Peyer's patch (tissue), 4 donors: ENCODE data around the gene ZNF223. TPM values are rescaled to one million over a fixed set of nuclear protein-coding genes. Genes with fewer than 3 reads are reported as not detected.

ENCODE experiments used
- DNase-seq, 3 donors: peaks; one replicate each; pipeline ENCODE4 v3.0.0-alpha.2; 2017 to 2019
- H3K27ac ChIP-seq, 4 donors: fragments of 200-600 bp; sonication (generic); one replicate each; pipeline ENCODE4 v1.5.1; 2016 to 2019
- H3K27me3 ChIP-seq, 2 donors: fragments of 200-600 bp; sonication (generic); one replicate each; pipeline ENCODE4 v1.5.1; 2019
- H3K36me3 ChIP-seq, 3 donors: fragments of 200-600 bp; sonication (generic); one replicate each; pipeline ENCODE4 v1.5.1; 2016 to 2019
- H3K4me1 ChIP-seq, 4 donors: fragments of 200-600 bp; sonication (generic); one replicate each; pipeline ENCODE4 v1.5.1; 2016 to 2019
- H3K4me3 ChIP-seq, 4 donors: fragments of 200-600 bp; sonication (generic); 1 replicate in 3 of 4; 2 replicates in 1 of 4; pipeline ENCODE4 v1.5.1; 2016 to 2019; ENCODE audit warnings: mild to moderate bottlenecking in 1 of 4
- H3K9me3 ChIP-seq, 4 donors: fragments of 200-600 bp; sonication (generic); one replicate each; pipeline ENCODE4 v1.5.1; 2016 to 2019; ENCODE audit warnings: mild to moderate bottlenecking in 1 of 4
- POLR2A ChIP-seq, 2 donors: fragments of 450-650 bp; IDR thresholded peaks; one replicate each; pipeline ENCODE4 v1.5.1; 2017; ENCODE audit warnings: antibody characterized with exemption in 2 of 2, mild to moderate bottlenecking in 2 of 2, moderate library complexity in 2 of 2
- total RNA-seq, 4 donors: library from RNA; depleted of rRNA; stranded (reverse); fragments of >200 nt; gene quantifications; one replicate each; pipeline ENCODE4 v1.1.0, GENCODE V29; 2016
- TF ChIP-seq, protein P1 (sequence below), 6 experiments: fragments of 450-650 bp in 4 of 6; fragments of 200-600 bp in 2 of 6; sonication (generic) in 1 of 6; IDR thresholded peaks; one replicate each; pipeline ENCODE4 v1.5.1; 2017 to 2019; ENCODE audit warnings: antibody characterized with exemption in 6 of 6, mild to moderate bottlenecking in 3 of 6, moderate library complexity in 1 of 6

The ZNF223 gene
- 10 to 100 TPM in 1 of 4 donors, 1 to 10 TPM in 3; 5.8 to 23.0 (median 8.1) TPM for total RNA-seq

- peaks cover 0 to 8% (median 0%) of the 10 kb centered on the region in 4 donors for H3K4me1 ChIP-seq
- H3K4me3 ChIP-seq = peak within 1 kb of the TSS; percentile 37 to 78 (median 58)
- TF ChIP-seq POLR2A (IDR thresholded peaks at IDR 0.05) = no peak
- TF ChIP-seq, protein P1, sequence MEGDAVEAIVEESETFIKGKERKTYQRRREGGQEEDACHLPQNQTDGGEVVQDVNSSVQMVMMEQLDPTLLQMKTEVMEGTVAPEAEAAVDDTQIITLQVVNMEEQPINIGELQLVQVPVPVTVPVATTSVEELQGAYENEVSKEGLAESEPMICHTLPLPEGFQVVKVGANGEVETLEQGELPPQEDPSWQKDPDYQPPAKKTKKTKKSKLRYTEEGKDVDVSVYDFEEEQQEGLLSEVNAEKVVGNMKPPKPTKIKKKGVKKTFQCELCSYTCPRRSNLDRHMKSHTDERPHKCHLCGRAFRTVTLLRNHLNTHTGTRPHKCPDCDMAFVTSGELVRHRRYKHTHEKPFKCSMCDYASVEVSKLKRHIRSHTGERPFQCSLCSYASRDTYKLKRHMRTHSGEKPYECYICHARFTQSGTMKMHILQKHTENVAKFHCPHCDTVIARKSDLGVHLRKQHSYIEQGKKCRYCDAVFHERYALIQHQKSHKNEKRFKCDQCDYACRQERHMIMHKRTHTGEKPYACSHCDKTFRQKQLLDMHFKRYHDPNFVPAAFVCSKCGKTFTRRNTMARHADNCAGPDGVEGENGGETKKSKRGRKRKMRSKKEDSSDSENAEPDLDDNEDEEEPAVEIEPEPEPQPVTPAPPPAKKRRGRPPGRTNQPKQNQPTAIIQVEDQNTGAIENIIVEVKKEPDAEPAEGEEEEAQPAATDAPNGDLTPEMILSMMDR (IDR thresholded peaks at IDR 0.05) = no peak
- peak within 1 kb of the TSS; percentile 18 to 73 (median 51) for H3K27ac ChIP-seq
- peak; percentile 86 to 97 (median 93) for DNase-seq
- no peaks in the 10 kb centered on the region for H3K9me3 ChIP-seq
- H3K27me3 ChIP-seq = no peaks in the 10 kb centered on the region
- peaks cover 0 to 19% (median 0%) of the 10 kb centered on the region in 3 donors for H3K36me3 ChIP-seq
Measured at GRCh38 chr19:44051650-44052402, at the start of gene ZNF223. TSS of gene ZNF223 (plus strand) at chr19:44052036. CDS start at chr19:44055177, 3,141 bp downstream.

- DNase-seq = no peak
- Histone ChIP-seq H3K36me3 (peaks cover 0 to 12% (median 0%) of the 10 kb centered on the region in 3 donors), H3K27ac (peak overlapping the region; percentile 71 to 83 (median 78)), H3K9me3 (peaks cover 0 to 6% (median 1%) of the 10 kb centered on the region in 4 donors), H3K27me3 (no peaks in the 10 kb centered on the region), H3K4me1 (peaks cover 0 to 7% (median 1%) of the 10 kb centered on the region in 4 donors), H3K4me3 (peak overlapping the region; percentile 53 to 98 (median 90))
- TF ChIP-seq POLR2A (IDR thresholded peaks at IDR 0.05) = no peak
- TF ChIP-seq, protein P1 (IDR thresholded peaks at IDR 0.05) = no peak
Measured at GRCh38 chr19:44002212-44002565, 49.6 kb upstream of the ZNF223 start.

GRCh38 chr19:44002566-44003460 lies 49.0 kb upstream of the ZNF223 start, which contains the start of gene ZNF230:
TSS of gene ZNF230 (plus strand) at chr19:44002957. CDS start at chr19:44007079, 4,122 bp downstream.
- peak; percentile 85 to 97 (median 93) for DNase-seq
- TF ChIP-seq POLR2A (IDR thresholded peaks at IDR 0.05) = no peak
- TF ChIP-seq, protein P1 (IDR thresholded peaks at IDR 0.05) = no peak
- Histone ChIP-seq H3K27me3 (no peaks in the 10 kb centered on the region), H3K27ac (peak within 1 kb of the TSS; percentile 71 to 83 (median 78)), H3K4me1 (peaks cover 0 to 7% (median 1%) of the 10 kb centered on the region in 4 donors), H3K9me3 (peaks cover 0 to under 1% (median 0%) of the 10 kb centered on the region in 4 donors), H3K36me3 (peaks cover 0 to 12% (median 0%) of the 10 kb centered on the region in 3 donors), H3K4me3 (peak within 1 kb of the TSS; percentile 53 to 98 (median 90))

- H3K27me3 ChIP-seq = no peaks in the 10 kb centered on the region
- H3K27ac ChIP-seq = peak overlapping the region; percentile 71 to 83 (median 78)
- TF ChIP-seq POLR2A (IDR thresholded peaks at IDR 0.05) = no peak
- TF ChIP-seq, protein P1 (IDR thresholded peaks at IDR 0.05) = no peak
- DNase-seq = no peak
- peaks cover 0 to 19% (median 0%) of the 10 kb centered on the region in 3 donors for H3K36me3 ChIP-seq
- H3K4me1 ChIP-seq = peaks cover 0 to 7% (median 1%) of the 10 kb centered on the region in 4 donors
- H3K4me3 ChIP-seq = peak overlapping the region; percentile 53 to 98 (median 90)
- H3K9me3 ChIP-seq = peaks cover 0 to 6% (median 2%) of the 10 kb centered on the region in 4 donors
Measured at GRCh38 chr19:44003461-44004009, 48.3 kb upstream of the ZNF223 start.

DNA sequence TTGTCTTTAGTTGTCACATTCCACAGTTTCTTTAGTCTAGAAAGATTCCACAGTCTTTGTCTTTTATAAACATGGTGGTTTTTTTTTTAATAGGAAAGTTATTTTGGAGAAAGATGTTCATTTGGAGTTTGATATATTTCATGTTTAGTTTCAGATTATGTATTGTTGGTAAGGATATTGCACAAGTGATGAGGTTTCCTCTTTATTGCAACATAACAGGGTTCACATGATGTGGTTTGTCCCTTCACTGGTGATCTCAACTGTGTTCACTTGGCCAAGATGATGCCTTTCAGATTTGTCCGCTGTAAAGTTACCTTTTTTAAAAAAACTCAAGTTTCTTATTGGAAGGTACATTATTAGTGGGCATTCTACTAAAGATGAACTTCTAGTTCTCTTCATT lies 45.9 kb upstream of the ZNF223 start:
- Histone ChIP-seq H3K4me1 (peaks cover 0 to 7% (median 1%) of the 10 kb centered on the region in 4 donors), H3K4me3 (no peak overlapping the region), H3K9me3 (peaks cover 0 to 30% (median 11%) of the 10 kb centered on the region in 4 donors), H3K36me3 (peaks cover 0 to 44% (median 15%) of the 10 kb centered on the region in 3 donors), H3K27ac (no peak overlapping the region), H3K27me3 (no peaks in the 10 kb centered on the region)
- DNase-seq = no peak
- TF ChIP-seq POLR2A (IDR thresholded peaks at IDR 0.05) = no peak
- TF ChIP-seq, protein P1 (IDR thresholded peaks at IDR 0.05) = no peak
